GM21447 (cell line): Measurements from ENCODE around the gene MYF5.
"Not testable (repeated sequence)": the region's sequence is repeated elsewhere in the genome, so short reads cannot be mapped to it uniquely, and the experiment has no call there.

Source experiments
- ATAC-seq: cut with Tn5 transposase; IDR thresholded peaks from one replicate; pipeline ENCODE4 v1.9.1; 2021; ENCODE audit not compliant: unreplicated experiment

Gene MYF5

GRCh38 chr12:80716696-80717469 lies at the start of gene MYF5:
Gene MYF5 (plus strand): TSS chr12:80716912. CDS start chr12:80717064, 152 bp downstream.
- ATAC-seq: no peak

- ATAC-seq: no peak
Observed at GRCh38 chr12:80670214-80670613, 46.5 kb upstream of the MYF5 start.

- not testable (repeated sequence) for ATAC-seq
Observed at GRCh38 chr12:80676042-80676636, 40.6 kb upstream of the MYF5 start.

- no peak for ATAC-seq
Observed at GRCh38 chr12:80676856-80677255, 39.9 kb upstream of the MYF5 start.

- ATAC-seq: no peak
Observed at GRCh38 chr12:80677994-80678393, 38.7 kb upstream of the MYF5 start.

- ATAC-seq: no peak
Observed at GRCh38 chr12:80679346-80680131, 37.2 kb upstream of the MYF5 start.

- ATAC-seq: no peak
Observed at GRCh38 chr12:80681287-80681686, 35.4 kb upstream of the MYF5 start.

- ATAC-seq: no peak
Observed at GRCh38 chr12:80681786-80682185, 34.9 kb upstream of the MYF5 start.

- ATAC-seq: no peak
Observed at GRCh38 chr12:80684077-80684495, 32.6 kb upstream of the MYF5 start.

GRCh38 chr12:80690090-80690489 lies 26.6 kb upstream of the MYF5 start:
- ATAC-seq: no peak

- no peak for ATAC-seq
Observed at GRCh38 chr12:80690513-80690912, 26.2 kb upstream of the MYF5 start.

GRCh38 chr12:80692114-80692513 lies 24.6 kb upstream of the MYF5 start:
- ATAC-seq: no peak

- no peak for ATAC-seq
Observed at GRCh38 chr12:80697270-80697887, 19.3 kb upstream of the MYF5 start.

- no peak for ATAC-seq
Observed at GRCh38 chr12:80698256-80698655, 18.5 kb upstream of the MYF5 start.

- ATAC-seq: no peak
Observed at GRCh38 chr12:80698847-80699542, 17.7 kb upstream of the MYF5 start.

GRCh38 chr12:80700327-80700726 lies 16.4 kb upstream of the MYF5 start:
- ATAC-seq: no peak

GRCh38 chr12:80701388-80701787 lies 15.3 kb upstream of the MYF5 start:
- no peak for ATAC-seq

- peak; percentile 77 for ATAC-seq
Observed at GRCh38 chr12:80702889-80703805, 13.6 kb upstream of the MYF5 start.

GRCh38 chr12:80704420-80704819 lies 12.3 kb upstream of the MYF5 start:
- no peak for ATAC-seq
